Measurements from ENCODE around the gene TC2N. TPM values are rescaled to one million over a fixed set of nuclear protein-coding genes. Genes with fewer than 3 reads are reported as not detected.

Gene TC2N
- total and polyA plus RNA-seq, 4 donors = 0.62 to 6.4 (median 1.6) TPM

- TF ChIP-seq ATF3 (IDR thresholded peaks at IDR 0.05) = no peak
- no peak for TF ChIP-seq HNF4G (IDR thresholded peaks at IDR 0.05)
- no peak for TF ChIP-seq RXRA (IDR thresholded peaks at IDR 0.05)
- TF ChIP-seq CTCF (IDR thresholded peaks at IDR 0.05; ENCODE audit: low read depth, low read length, missing input control) = no peak
- TF ChIP-seq EGR1 (IDR thresholded peaks at IDR 0.05; ENCODE audit: low read depth in 2 of 2) = no peak
- no peak for TF ChIP-seq HNF4A (conservative IDR thresholded peaks at IDR 0.05)
- no peak for TF ChIP-seq JUND (IDR thresholded peaks at IDR 0.05)
- Histone ChIP-seq H3K27me3 (ENCODE audit: control insufficient read depth in 4 of 4, insufficient read depth in 4 of 4, low read length in 3 of 4) (no peaks in the 10 kb centered on the region), H3K4me1 (ENCODE audit: control insufficient read depth in 4 of 4, insufficient read depth in 4 of 4, low read length in 3 of 4) (peaks cover 0 to 3% (median 0%) of the 10 kb centered on the region in 4 donors), H3K9me3 (ENCODE audit: control insufficient read depth in 4 of 4, low read length in 3 of 4) (no peaks in the 10 kb centered on the region), H3K4me3 (ENCODE audit: low read depth in 1 of 3, low read length in 3 of 3) (no peak overlapping the region), H3K36me3 (ENCODE audit: control insufficient read depth in 4 of 4, insufficient read depth in 3 of 4, low read depth in 1 of 4, low read length in 3 of 4) (no peaks in the 10 kb centered on the region), H3K27ac (ENCODE audit: low read depth in 1 of 2, low read length in 2 of 2) (no peak overlapping the region), H3K9ac (ENCODE audit: low read depth in 1 of 2, low read length in 2 of 2) (no peak overlapping the region)
- WGBS = 92% methylated on average over 1 of the region's 1 CpG
- no peak for DNase-seq (ENCODE audit: low spot score)
Observed at GRCh38 chr14:91745344-91745743, 122.0 kb downstream of the TC2N start.

- DNase-seq (ENCODE audit: low spot score) = no peak
- WGBS = 66% methylated on average over 2 of the region's 2 CpGs
Observed at GRCh38 chr14:91744068-91744480, 123.3 kb downstream of the TC2N start.

More at GRCh38 chr14:91744068-91744480, 123.3 kb downstream of the TC2N start:
- Histone ChIP-seq H3K4me3 (ENCODE audit: low read depth in 1 of 3, low read length in 3 of 3) (no peak overlapping the region), H3K36me3 (ENCODE audit: control insufficient read depth in 4 of 4, insufficient read depth in 3 of 4, low read depth in 1 of 4, low read length in 3 of 4) (no peaks in the 10 kb centered on the region), H3K9me3 (ENCODE audit: control insufficient read depth in 4 of 4, low read length in 3 of 4) (no peaks in the 10 kb centered on the region), H3K9ac (ENCODE audit: low read depth in 1 of 2, low read length in 2 of 2) (no peak overlapping the region), H3K27me3 (ENCODE audit: control insufficient read depth in 4 of 4, insufficient read depth in 4 of 4, low read length in 3 of 4) (no peaks in the 10 kb centered on the region), H3K27ac (ENCODE audit: low read depth in 1 of 2, low read length in 2 of 2) (no peak overlapping the region), H3K4me1 (ENCODE audit: control insufficient read depth in 4 of 4, insufficient read depth in 4 of 4, low read length in 3 of 4) (peaks cover 0 to 3% (median 0%) of the 10 kb centered on the region in 4 donors)
- TF ChIP-seq JUND (IDR thresholded peaks at IDR 0.05) (no peak), SP1 (IDR thresholded peaks at IDR 0.05) (no peak), FOXA1 (IDR thresholded peaks at IDR 0.05) (no peak), GABPA (IDR thresholded peaks at IDR 0.05 in 1 of 2, conservative IDR thresholded peaks at IDR 0.05 in 1 of 2) (no peak), EGR1 (IDR thresholded peaks at IDR 0.05; ENCODE audit: low read depth in 2 of 2) (no peak), NR2F2 (IDR thresholded peaks at IDR 0.05) (no peak), RAD21 (IDR thresholded peaks at IDR 0.05) (no peak), FOXA2 (IDR thresholded peaks at IDR 0.05) (no peak), ATF3 (IDR thresholded peaks at IDR 0.05) (no peak), TAF1 (conservative IDR thresholded peaks at IDR 0.05) (no peak), HNF4A (conservative IDR thresholded peaks at IDR 0.05) (no peak), RXRA (IDR thresholded peaks at IDR 0.05) (no peak), REST (IDR thresholded peaks at IDR 0.05) (no peak)
